AG04450 (cell line): ENCODE measurements around the gene NCOA1. TPM values are rescaled to one million over a fixed set of nuclear protein-coding genes. Genes with fewer than 3 reads are reported as not detected.

Source experiments
- CTCF ChIA-PET: fragments of 300-600, 350-600 bp; formaldehyde crosslinking; extraction: SDS; loops from one replicate; lab custom pipeline; 2022; ENCODE audit warnings: antibody characterized with exemption, inconsistent platforms; lab: Charles Lee
- POLR2A ChIA-PET: fragments of 350-600 bp; formaldehyde crosslinking; extraction: SDS; loops from one replicate; lab custom pipeline; 2021; ENCODE audit warnings: antibody characterized with exemption, inconsistent platforms; lab: Yijun Ruan, JAX
- DNase-seq: peaks from one replicate; pipeline ENCODE4 v3.0.0-alpha.2; 2011; ENCODE audit warnings: low read depth, low spot score
- H3K27ac ChIP-seq: one replicate; pipeline ENCODE4 v1.5.1; 2012; ENCODE audit warnings: low read depth, low read length, control low read depth
- H3K27me3 ChIP-seq: one replicate; pipeline ENCODE4 v1.6.0; 2012; ENCODE audit warnings: low read length; ENCODE audit not compliant: control insufficient read depth, insufficient read depth
- H3K4me3 ChIP-seq: 2 replicates; pipeline ENCODE4 v1.5.1; 2011; ENCODE audit warnings: mild to moderate bottlenecking, low read depth, low read length, control low read depth
- H3K9me3 ChIP-seq: 2 replicates; pipeline ENCODE4 v1.5.1; 2012; ENCODE audit warnings: low read length; ENCODE audit not compliant: control insufficient read depth, insufficient read depth
- CTCF ChIP-seq: IDR thresholded peaks from 2 replicates; pipeline ENCODE4 v1.5.1; 2011; ENCODE audit warnings: low read depth, low read length, control low read depth, inconsistent platforms
- polyA plus RNA-seq: library from polyadenylated mRNA; depleted of rRNA; stranded (reverse); fragments of >200 nt; gene quantifications from 2 replicates; pipeline ENCODE4 v1.2.3, GENCODE V29; 2011

Gene NCOA1
- polyA plus RNA-seq, 1 experiment: 20.8 TPM

GRCh38 chr2:24498121-24498520 lies 7.1 kb downstream of the NCOA1 start:
- TF ChIP-seq CTCF: no peak
- DNase-seq: no peak
- Histone ChIP-seq H3K4me3 (no peak overlapping the region), H3K27me3 (no peaks in the 10 kb centered on the region), H3K27ac (no peak overlapping the region), H3K9me3 (no peaks in the 10 kb centered on the region)
- ChIA-PET CTCF (no interaction called here), POLR2A (no interaction called here)

GRCh38 chr2:24501813-24502212 lies 10.8 kb downstream of the NCOA1 start:
- POLR2A ChIA-PET: no interaction called here
- no peaks in the 10 kb centered on the region for H3K27me3 ChIP-seq
- no peak overlapping the region for H3K4me3 ChIP-seq
- no peak overlapping the region for H3K27ac ChIP-seq
- CTCF ChIA-PET: no interaction called here
- no peaks in the 10 kb centered on the region for H3K9me3 ChIP-seq
- DNase-seq: no peak
- no peak for TF ChIP-seq CTCF

GRCh38 chr2:24505534-24506275 lies 14.7 kb downstream of the NCOA1 start:
- Histone ChIP-seq H3K9me3 (no peaks in the 10 kb centered on the region), H3K27ac (no peak overlapping the region), H3K4me3 (no peak overlapping the region), H3K27me3 (no peaks in the 10 kb centered on the region)
- CTCF ChIA-PET: no interaction called here
- POLR2A ChIA-PET: no interaction called here
- no peak for DNase-seq
- no peak for TF ChIP-seq CTCF

- no peak for TF ChIP-seq CTCF
- Histone ChIP-seq H3K27me3 (no peaks in the 10 kb centered on the region), H3K27ac (no peak overlapping the region), H3K9me3 (no peaks in the 10 kb centered on the region), H3K4me3 (no peak overlapping the region)
- CTCF ChIA-PET: interaction anchor here (1.0 to 1.6 kb wide), 2 partner anchors 98 to 284 kb away, joined by 3 to 7 read pairs; no protein-coding TSS in a partner anchor
- POLR2A ChIA-PET: no interaction called here
- DNase-seq: no peak
Measured at GRCh38 chr2:24507549-24507948, 16.5 kb downstream of the NCOA1 start.

GRCh38 chr2:24508878-24509277 lies 17.8 kb downstream of the NCOA1 start:
- ChIA-PET POLR2A (no interaction called here), CTCF (no interaction called here)
- Histone ChIP-seq H3K27me3 (no peaks in the 10 kb centered on the region), H3K9me3 (no peaks in the 10 kb centered on the region), H3K27ac (no peak overlapping the region), H3K4me3 (no peak overlapping the region)
- no peak for DNase-seq
- TF ChIP-seq CTCF: no peak
